ENCODE results near the gene OR1L4.

OR1L4 gene, protein sequence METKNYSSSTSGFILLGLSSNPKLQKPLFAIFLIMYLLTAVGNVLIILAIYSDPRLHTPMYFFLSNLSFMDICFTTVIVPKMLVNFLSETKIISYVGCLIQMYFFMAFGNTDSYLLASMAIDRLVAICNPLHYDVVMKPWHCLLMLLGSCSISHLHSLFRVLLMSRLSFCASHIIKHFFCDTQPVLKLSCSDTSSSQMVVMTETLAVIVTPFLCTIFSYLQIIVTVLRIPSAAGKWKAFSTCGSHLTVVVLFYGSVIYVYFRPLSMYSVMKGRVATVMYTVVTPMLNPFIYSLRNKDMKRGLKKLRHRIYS

GRCh38 chr9:122723690-122724089 is at the start of gene OR1L4:
Gene OR1L4 (plus strand): TSS chr9:122723990. CDS start chr9:122723990, 0 bp downstream.
- peaks cover 3 to 29% of the 10 kb centered on the region in 2 donors for H3K9me3 ChIP-seq (ENCODE audit: control insufficient read depth in 2 of 2, low read length in 2 of 2)

DNA sequence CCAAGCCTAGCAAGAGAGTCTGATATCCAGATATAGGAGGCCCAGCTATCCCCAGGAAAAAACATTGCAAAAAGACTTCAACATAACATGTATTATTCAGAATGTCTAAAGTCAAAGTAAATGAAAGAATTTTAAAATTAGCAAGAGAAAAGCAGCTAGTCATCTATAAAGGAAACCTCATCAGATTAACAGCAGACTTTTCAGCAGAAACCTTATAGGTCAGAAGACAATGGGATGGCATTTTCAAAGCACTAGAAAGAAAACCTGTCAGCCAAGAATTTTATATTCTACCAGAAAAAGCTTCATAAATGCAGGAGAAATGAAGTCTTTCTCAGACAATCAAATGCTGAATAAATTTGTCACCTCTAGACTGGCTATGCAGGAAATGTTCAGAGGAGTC is 38.9 kb upstream of the OR1L4 start:
- no peaks in the 10 kb centered on the region for H3K27me3 ChIP-seq (ENCODE audit: control insufficient read depth in 1 of 2, insufficient read depth in 2 of 2, low read length in 2 of 2)
- no peaks in the 10 kb centered on the region for H3K4me1 ChIP-seq (ENCODE audit: control insufficient read depth, insufficient read depth, low read length)
- no peak overlapping the region for H3K27ac ChIP-seq (ENCODE audit: low read length)
- no peak overlapping the region for H3K4me3 ChIP-seq (ENCODE audit: low read length in 2 of 2)
- H3K9me3 ChIP-seq (ENCODE audit: control insufficient read depth in 2 of 2, low read length in 2 of 2) = peaks cover 0 to 7% of the 10 kb centered on the region in 2 donors
- no peaks in the 10 kb centered on the region for H3K36me3 ChIP-seq (ENCODE audit: control insufficient read depth in 2 of 2, insufficient read depth in 2 of 2, low read length in 2 of 2)
- H3K9ac ChIP-seq (ENCODE audit: low read length in 2 of 2) = no peak overlapping the region

More at GRCh38 chr9:122723690-122724089, at the start of gene OR1L4:
- Histone ChIP-seq H3K4me3 (ENCODE audit: low read length in 2 of 2) (no peak within 1 kb of the TSS), H3K27ac (ENCODE audit: low read length) (no peak within 1 kb of the TSS), H3K4me1 (ENCODE audit: control insufficient read depth, insufficient read depth, low read length) (no peaks in the 10 kb centered on the region), H3K9ac (ENCODE audit: low read length in 2 of 2) (no peak within 1 kb of the TSS), H3K27me3 (ENCODE audit: control insufficient read depth in 1 of 2, insufficient read depth in 2 of 2, low read length in 2 of 2) (no peaks in the 10 kb centered on the region), H3K36me3 (ENCODE audit: control insufficient read depth in 2 of 2, insufficient read depth in 2 of 2, low read length in 2 of 2) (no peaks in the 10 kb centered on the region)

DNA sequence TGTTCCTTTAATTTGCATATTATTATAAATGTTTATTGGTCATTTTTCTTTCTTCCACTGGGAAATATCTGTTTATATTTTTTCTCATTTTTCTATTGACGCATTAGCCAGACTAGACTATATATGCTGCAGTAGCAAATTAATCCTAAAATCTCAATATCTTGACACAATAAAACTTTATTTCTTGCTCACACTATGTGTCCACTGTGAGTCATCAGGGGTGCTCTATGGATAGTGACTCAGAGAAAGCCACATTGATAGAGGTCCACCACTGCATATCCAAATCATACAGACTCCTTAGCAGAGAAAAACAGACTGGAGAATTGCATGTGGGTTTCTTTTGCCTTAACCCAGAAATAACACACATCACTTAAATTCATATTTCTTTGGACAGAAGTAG is 28.1 kb upstream of the OR1L4 start:
- no peak overlapping the region for H3K9ac ChIP-seq (ENCODE audit: low read length in 2 of 2)
- no peak overlapping the region for H3K27ac ChIP-seq (ENCODE audit: low read length)
- no peak overlapping the region for H3K4me3 ChIP-seq (ENCODE audit: low read length in 2 of 2)
- no peaks in the 10 kb centered on the region for H3K9me3 ChIP-seq (ENCODE audit: control insufficient read depth in 2 of 2, low read length in 2 of 2)
- H3K27me3 ChIP-seq (ENCODE audit: control insufficient read depth in 1 of 2, insufficient read depth in 2 of 2, low read length in 2 of 2) = no peaks in the 10 kb centered on the region
- H3K36me3 ChIP-seq (ENCODE audit: control insufficient read depth in 2 of 2, insufficient read depth in 2 of 2, low read length in 2 of 2) = no peaks in the 10 kb centered on the region
- H3K4me1 ChIP-seq (ENCODE audit: control insufficient read depth, insufficient read depth, low read length) = no peaks in the 10 kb centered on the region

DNA sequence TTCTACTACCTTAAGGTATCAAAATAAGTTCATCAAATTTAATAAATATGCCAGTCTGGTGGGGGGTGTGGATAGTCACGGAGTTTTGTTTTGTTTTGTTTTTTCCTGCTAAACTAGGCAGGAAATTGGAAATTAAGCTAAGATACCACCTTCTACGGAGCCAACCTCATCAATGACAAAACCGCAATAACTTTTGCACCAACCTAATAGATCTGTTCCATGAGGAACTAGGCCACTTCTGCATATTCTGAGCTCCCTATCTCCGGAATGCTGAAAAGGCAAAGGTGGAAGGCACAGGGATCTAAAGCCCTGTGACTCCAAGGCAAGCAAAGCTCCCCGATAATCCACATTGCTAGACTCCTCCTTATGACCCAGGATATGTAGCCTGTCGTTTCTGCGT is 5.8 kb upstream of the OR1L4 start:
- H3K4me1 ChIP-seq (ENCODE audit: control insufficient read depth, insufficient read depth, low read length) = no peaks in the 10 kb centered on the region
- no peak overlapping the region for H3K27ac ChIP-seq (ENCODE audit: low read length)
- H3K4me3 ChIP-seq (ENCODE audit: low read length in 2 of 2) = no peak overlapping the region
- peaks cover 4 to 6% of the 10 kb centered on the region in 2 donors for H3K9me3 ChIP-seq (ENCODE audit: control insufficient read depth in 2 of 2, low read length in 2 of 2)
- no peaks in the 10 kb centered on the region for H3K36me3 ChIP-seq (ENCODE audit: control insufficient read depth in 2 of 2, insufficient read depth in 2 of 2, low read length in 2 of 2)
- H3K9ac ChIP-seq (ENCODE audit: low read length in 2 of 2) = no peak overlapping the region
- no peaks in the 10 kb centered on the region for H3K27me3 ChIP-seq (ENCODE audit: control insufficient read depth in 1 of 2, insufficient read depth in 2 of 2, low read length in 2 of 2)

DNA sequence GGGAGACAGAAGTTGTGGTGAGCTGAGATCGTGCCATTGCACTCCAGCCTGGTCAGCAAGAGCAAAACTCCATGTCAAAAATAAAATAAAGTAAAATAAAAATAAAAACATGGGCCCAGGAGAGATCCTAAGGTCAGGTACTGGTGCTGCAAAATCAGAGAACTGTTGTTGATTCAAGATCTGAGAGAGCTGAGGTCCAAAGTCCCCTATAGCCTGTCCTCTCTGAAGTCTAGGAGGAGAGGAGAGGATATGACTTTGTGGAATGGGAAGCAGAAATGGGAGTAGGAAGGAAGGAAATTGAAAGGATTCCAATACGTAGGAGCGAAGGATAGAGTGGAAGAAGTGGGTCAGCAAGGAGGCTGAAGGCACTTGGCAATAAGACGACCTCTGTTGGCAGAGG is 4.6 kb upstream of the OR1L4 start:
- peaks cover 4 to 12% of the 10 kb centered on the region in 2 donors for H3K9me3 ChIP-seq (ENCODE audit: control insufficient read depth in 2 of 2, low read length in 2 of 2)
- H3K27ac ChIP-seq (ENCODE audit: low read length) = no peak overlapping the region
- H3K27me3 ChIP-seq (ENCODE audit: control insufficient read depth in 1 of 2, insufficient read depth in 2 of 2, low read length in 2 of 2) = no peaks in the 10 kb centered on the region
- no peaks in the 10 kb centered on the region for H3K36me3 ChIP-seq (ENCODE audit: control insufficient read depth in 2 of 2, insufficient read depth in 2 of 2, low read length in 2 of 2)
- no peaks in the 10 kb centered on the region for H3K4me1 ChIP-seq (ENCODE audit: control insufficient read depth, insufficient read depth, low read length)
- no peak overlapping the region for H3K9ac ChIP-seq (ENCODE audit: low read length in 2 of 2)
- no peak overlapping the region for H3K4me3 ChIP-seq (ENCODE audit: low read length in 2 of 2)

GRCh38 chr9:122742003-122742402 is 18.2 kb downstream of the OR1L4 start, which contains the start of gene OR1L6:
Gene OR1L6 (plus strand): TSS chr9:122742303. CDS start chr9:122749848, 7,545 bp downstream.
- Histone ChIP-seq H3K27me3 (ENCODE audit: control insufficient read depth in 1 of 2, insufficient read depth in 2 of 2, low read length in 2 of 2) (no peaks in the 10 kb centered on the region), H3K4me1 (ENCODE audit: control insufficient read depth, insufficient read depth, low read length) (no peaks in the 10 kb centered on the region)

DNA sequence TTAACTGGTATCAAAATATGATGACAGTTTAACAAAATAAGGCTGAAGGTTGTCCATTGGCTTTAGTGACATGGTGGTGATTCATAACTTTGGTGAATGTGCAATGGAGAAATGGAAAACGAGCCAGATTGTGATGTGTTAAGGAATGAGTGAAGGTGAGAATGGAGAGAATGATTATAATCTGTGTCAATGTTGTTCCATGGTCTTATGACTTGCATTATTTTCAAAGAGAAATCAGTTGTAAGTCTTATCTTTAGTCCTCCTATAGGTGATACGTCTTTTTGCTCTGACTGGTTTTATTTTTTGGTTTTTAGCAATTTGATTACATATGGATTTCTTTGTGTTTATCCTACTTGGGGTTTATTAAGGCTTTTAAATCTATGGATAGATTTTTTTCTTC is 31.0 kb downstream of the OR1L4 start:
- Histone ChIP-seq H3K27me3 (ENCODE audit: control insufficient read depth in 1 of 2, insufficient read depth in 2 of 2, low read length in 2 of 2) (no peaks in the 10 kb centered on the region), H3K4me3 (ENCODE audit: low read length in 2 of 2) (no peak overlapping the region), H3K9ac (ENCODE audit: low read length in 2 of 2) (no peak overlapping the region), H3K27ac (ENCODE audit: low read length) (no peak overlapping the region), H3K4me1 (ENCODE audit: control insufficient read depth, insufficient read depth, low read length) (no peaks in the 10 kb centered on the region), H3K36me3 (ENCODE audit: control insufficient read depth in 2 of 2, insufficient read depth in 2 of 2, low read length in 2 of 2) (no peaks in the 10 kb centered on the region), H3K9me3 (ENCODE audit: control insufficient read depth in 2 of 2, low read length in 2 of 2) (peaks cover 0 to 5% of the 10 kb centered on the region in 2 donors)

More at GRCh38 chr9:122742003-122742402, 18.2 kb downstream of the OR1L4 start, which contains the start of gene OR1L6:
- no peak within 1 kb of the TSS for H3K9ac ChIP-seq (ENCODE audit: low read length in 2 of 2)
- peaks cover 3% of the 10 kb centered on the region in 2 donors for H3K9me3 ChIP-seq (ENCODE audit: control insufficient read depth in 2 of 2, low read length in 2 of 2)
- no peak within 1 kb of the TSS for H3K4me3 ChIP-seq (ENCODE audit: low read length in 2 of 2)
- no peaks in the 10 kb centered on the region for H3K36me3 ChIP-seq (ENCODE audit: control insufficient read depth in 2 of 2, insufficient read depth in 2 of 2, low read length in 2 of 2)
- no peak within 1 kb of the TSS for H3K27ac ChIP-seq (ENCODE audit: low read length)

DNA sequence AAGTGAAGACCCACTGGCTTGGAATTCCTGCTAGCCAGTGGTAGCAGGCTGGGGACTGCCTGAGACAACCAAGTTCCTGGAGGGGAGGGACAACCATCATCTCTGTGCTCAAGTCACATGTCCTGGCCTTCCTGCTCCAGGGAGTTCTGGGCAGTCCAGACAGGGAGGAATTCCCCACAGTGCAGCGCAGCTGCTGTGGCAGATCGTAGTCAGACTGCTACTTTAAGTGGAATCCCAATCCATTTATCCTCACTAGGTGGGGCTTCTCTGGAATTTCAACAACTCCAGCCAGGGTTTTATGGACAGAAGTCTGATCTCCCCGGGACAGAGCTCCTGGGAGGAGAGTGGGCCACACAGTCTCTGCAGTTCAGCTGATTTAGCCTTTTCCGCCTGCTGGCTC is 44.0 kb downstream of the OR1L4 start:
- H3K9me3 ChIP-seq (ENCODE audit: control insufficient read depth in 2 of 2, low read length in 2 of 2) = peaks cover 0 to 17% of the 10 kb centered on the region in 2 donors
- no peak overlapping the region for H3K4me3 ChIP-seq (ENCODE audit: low read length in 2 of 2)
- H3K27ac ChIP-seq (ENCODE audit: low read length) = no peak overlapping the region
- no peak overlapping the region for H3K9ac ChIP-seq (ENCODE audit: low read length in 2 of 2)
- H3K27me3 ChIP-seq (ENCODE audit: control insufficient read depth in 1 of 2, insufficient read depth in 2 of 2, low read length in 2 of 2) = no peaks in the 10 kb centered on the region
- H3K4me1 ChIP-seq (ENCODE audit: control insufficient read depth, insufficient read depth, low read length) = no peaks in the 10 kb centered on the region
- H3K36me3 ChIP-seq (ENCODE audit: control insufficient read depth in 2 of 2, insufficient read depth in 2 of 2, low read length in 2 of 2) = no peaks in the 10 kb centered on the region

Data from stomach smooth muscle (tissue), 2 donors.